ENCODE data around the gene CAMK2B.

GRCh38 chr7:44288811-44289340 lies 36.5 kb downstream of the CAMK2B start:
- TF ChIP-seq, protein P1, sequence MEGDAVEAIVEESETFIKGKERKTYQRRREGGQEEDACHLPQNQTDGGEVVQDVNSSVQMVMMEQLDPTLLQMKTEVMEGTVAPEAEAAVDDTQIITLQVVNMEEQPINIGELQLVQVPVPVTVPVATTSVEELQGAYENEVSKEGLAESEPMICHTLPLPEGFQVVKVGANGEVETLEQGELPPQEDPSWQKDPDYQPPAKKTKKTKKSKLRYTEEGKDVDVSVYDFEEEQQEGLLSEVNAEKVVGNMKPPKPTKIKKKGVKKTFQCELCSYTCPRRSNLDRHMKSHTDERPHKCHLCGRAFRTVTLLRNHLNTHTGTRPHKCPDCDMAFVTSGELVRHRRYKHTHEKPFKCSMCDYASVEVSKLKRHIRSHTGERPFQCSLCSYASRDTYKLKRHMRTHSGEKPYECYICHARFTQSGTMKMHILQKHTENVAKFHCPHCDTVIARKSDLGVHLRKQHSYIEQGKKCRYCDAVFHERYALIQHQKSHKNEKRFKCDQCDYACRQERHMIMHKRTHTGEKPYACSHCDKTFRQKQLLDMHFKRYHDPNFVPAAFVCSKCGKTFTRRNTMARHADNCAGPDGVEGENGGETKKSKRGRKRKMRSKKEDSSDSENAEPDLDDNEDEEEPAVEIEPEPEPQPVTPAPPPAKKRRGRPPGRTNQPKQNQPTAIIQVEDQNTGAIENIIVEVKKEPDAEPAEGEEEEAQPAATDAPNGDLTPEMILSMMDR (conservative IDR thresholded peaks at IDR 0.05), result no peak
- TF ChIP-seq ZFX (IDR thresholded peaks at IDR 0.05), result no peak
